Transverse colon (tissue), 4 donors: ENCODE data around the gene SLC26A5.

Experiments used
- EP300 ChIP-seq: sonication (generic); formaldehyde crosslinking; IDR thresholded peaks from one replicate; pipeline ENCODE4 v1.6.1; 2017; ENCODE audit warnings: antibody characterized with exemption, low read depth
- POLR2A ChIP-seq: fragments of 450-650 bp; IDR thresholded peaks from one replicate; pipeline ENCODE4 v1.6.1; 2016; ENCODE audit warnings: antibody characterized with exemption, mild to moderate bottlenecking, moderate library complexity
- POLR2AphosphoS5 ChIP-seq, 3 donors: sonication (generic); formaldehyde crosslinking; IDR thresholded peaks; one replicate each; pipeline ENCODE4 v1.6.1; 2016; ENCODE audit warnings: antibody characterized with exemption in 3 of 3
- TF ChIP-seq, protein P1 (sequence below), 5 experiments: fragments of 200-600 bp in 3 of 5; fragments of 450-650 bp in 2 of 5; sonication (generic) in 3 of 5; IDR thresholded peaks; 1 replicate in 2 of 5; 2 replicates in 3 of 5; pipeline ENCODE4 v1.5.1; 2016 to 2017; ENCODE audit warnings: antibody characterized with exemption in 5 of 5, inconsistent platforms in 3 of 5, mild to moderate bottlenecking in 2 of 5, moderate library complexity in 1 of 5

DNA sequence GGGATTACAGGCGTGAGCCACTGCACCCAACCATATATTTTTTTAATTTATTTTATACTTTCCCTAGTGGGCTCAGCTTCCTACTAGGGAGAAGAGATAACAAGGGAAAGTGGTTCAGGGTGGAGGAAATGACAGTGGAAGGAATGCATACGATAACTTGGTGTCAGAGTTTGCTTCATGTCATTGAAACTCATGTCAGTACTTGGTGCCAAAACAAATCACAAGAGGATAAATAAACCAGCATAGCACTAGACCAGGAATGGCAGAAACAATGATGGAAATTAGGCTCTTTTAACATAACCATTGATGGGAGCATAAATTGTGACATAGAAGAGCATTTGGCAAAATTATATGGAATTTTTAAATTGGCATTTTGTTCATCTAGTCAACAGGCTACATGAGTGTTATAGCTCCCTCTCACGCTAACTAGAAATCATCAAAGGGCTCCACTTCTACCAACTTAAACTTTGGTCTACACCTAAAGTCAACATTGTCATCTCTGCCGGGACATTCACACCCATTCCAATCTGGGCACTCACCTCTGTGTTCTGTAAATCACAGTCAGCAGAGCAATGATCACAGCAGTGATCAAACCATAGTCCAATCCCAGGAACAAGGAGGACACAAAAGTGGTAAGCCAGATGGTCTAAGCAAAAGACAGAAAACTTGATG, 57.4 kb downstream of the SLC26A5 start:
- TF ChIP-seq POLR2A: no peak
- no peak for TF ChIP-seq POLR2AphosphoS5 (IDR thresholded peaks at IDR 0.05)
- TF ChIP-seq, protein P1, sequence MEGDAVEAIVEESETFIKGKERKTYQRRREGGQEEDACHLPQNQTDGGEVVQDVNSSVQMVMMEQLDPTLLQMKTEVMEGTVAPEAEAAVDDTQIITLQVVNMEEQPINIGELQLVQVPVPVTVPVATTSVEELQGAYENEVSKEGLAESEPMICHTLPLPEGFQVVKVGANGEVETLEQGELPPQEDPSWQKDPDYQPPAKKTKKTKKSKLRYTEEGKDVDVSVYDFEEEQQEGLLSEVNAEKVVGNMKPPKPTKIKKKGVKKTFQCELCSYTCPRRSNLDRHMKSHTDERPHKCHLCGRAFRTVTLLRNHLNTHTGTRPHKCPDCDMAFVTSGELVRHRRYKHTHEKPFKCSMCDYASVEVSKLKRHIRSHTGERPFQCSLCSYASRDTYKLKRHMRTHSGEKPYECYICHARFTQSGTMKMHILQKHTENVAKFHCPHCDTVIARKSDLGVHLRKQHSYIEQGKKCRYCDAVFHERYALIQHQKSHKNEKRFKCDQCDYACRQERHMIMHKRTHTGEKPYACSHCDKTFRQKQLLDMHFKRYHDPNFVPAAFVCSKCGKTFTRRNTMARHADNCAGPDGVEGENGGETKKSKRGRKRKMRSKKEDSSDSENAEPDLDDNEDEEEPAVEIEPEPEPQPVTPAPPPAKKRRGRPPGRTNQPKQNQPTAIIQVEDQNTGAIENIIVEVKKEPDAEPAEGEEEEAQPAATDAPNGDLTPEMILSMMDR (IDR thresholded peaks at IDR 0.05): no peak
- no peak for TF ChIP-seq EP300
